Embryonic facial prominence (tissue), 1 donor: ENCODE measurements around the gene SDK1.

Source experiments
- DNase-seq: peaks from one replicate; pipeline ENCODE4 v3.0.0-alpha.2; 2016; ENCODE audit errors: extremely low spot score

The SDK1 gene

GRCh38 chr7:3300651-3301448 is at the start of gene SDK1:
SDK1 (plus strand) TSS chr7:3301252; CDS start chr7:3301587, 335 bp downstream.
- peak; percentile 79 for DNase-seq

GRCh38 chr7:3254718-3255117 is 46.3 kb upstream of the SDK1 start:
- no peak for DNase-seq

GRCh38 chr7:3259711-3260400 is 41.2 kb upstream of the SDK1 start:
- no peak for DNase-seq

DNA sequence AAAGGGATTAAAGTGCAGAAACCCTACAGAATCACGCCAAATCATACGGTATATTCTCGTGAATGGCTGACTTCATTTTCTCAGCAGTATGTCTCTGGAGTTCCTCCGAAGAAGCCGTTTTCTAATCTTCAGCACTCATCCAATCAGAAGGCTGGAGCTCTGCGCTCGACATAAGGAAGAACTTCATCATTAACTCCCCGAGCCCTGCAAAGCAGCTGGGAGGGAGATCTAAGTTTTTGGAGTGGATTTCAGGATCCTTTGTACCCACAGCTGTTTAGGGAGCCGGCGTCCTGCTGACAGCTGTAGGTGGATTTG is 40.7 kb upstream of the SDK1 start:
- DNase-seq, result no peak

DNA sequence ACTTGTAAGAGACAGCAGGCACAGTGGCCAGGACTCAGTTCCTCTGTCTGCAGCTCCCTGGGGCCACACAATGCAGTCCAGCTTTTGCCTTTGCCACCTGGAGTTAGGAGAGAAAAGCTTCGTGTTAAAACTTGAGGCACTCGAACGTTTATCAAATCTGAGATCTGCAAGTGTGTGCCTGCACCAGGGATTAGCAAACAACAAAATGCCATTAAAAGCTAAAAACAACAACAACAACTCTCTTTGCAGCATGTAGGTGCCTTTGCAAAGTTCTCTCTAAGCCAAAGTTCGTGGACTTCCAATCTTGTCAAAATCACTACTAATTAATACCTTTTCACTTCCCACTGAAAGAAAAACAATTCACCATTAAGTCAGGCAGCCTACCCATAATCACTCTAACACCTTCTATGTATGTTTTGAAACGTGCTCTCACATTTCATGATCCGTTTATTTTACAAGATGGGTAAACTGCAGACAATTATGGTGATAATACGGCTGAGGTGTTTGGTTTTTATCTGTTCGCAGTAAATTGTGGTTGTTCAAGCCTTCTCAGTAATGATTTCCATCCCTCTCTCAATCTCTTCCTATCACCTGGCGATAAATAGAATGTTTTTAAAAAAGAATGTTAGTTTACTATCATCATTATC is 36.2 kb upstream of the SDK1 start:
- no peak for DNase-seq

DNA sequence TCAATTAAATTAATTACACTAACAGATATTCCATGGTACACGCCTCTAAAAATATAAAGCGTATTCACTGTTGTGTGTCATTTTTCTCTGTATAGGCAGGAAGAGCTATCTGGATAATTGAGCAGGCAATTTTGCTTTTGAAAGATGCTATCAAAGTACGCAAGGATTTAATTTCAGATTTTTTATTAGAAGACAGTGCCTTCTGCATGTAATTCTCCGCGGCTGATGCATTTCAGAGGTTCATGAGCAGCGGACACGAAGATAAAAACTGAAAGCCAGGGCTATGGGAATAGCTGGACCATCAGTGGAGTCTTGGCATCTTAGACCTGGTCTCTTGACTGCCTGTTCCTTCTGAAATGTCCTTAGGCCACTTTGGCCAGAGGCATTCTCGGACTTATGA is 35.7 kb upstream of the SDK1 start:
- no peak for DNase-seq

- no peak for DNase-seq
These were observed 34.8 kb upstream of the SDK1 start for GRCh38 chr7:3266240-3266639.

DNA sequence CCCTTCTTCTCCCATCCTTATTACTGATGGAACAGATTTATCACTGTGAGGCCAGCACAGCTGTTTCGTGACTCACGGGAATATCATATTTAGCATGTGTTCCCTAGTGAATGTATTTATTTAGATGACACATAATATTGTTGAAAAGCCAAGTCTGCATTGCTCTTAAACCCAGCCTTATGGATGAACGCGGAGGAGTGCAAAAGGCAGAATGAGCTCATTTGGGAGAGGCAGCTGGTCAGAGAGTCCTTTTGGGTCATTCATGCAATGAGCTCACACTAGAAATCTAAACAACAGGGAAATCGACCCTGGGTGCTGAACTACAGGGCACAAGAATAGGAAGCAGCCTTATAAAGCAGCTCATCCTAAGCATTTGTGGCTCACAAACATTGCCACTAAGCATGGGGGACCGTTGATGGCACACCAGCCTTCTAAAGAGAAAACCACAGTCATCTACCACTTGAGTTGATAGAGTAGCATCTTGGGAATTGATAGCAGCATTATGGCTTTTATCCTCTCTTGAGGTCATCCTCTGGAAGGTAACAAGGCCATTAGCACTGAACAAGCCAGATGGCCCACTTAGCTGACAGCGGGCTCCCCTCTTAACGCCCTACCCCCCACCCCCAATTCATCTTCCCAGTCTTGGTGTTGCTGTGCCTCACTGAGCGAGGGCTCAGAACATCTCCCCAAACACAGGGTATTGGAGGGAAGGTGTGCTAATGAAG is 32.9 kb upstream of the SDK1 start:
- no peak for DNase-seq

DNA sequence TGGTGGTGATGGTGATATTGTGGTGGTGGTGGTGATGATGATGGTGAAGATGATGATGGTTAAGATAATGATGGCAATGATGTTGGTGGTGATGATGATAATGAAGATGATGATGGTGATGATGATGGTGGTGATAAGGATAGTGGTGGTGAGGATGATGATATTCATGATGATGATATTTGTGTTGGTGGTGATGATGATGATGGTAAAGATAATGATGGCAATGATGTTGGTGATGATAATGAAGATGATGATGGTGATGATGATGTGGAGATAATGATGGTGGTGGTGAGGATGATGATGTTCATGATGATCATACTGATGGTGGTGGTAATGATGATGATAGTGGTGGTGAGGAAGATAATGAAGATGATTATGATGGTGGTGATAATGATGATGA is 30.7 kb upstream of the SDK1 start:
- DNase-seq, result no peak

- DNase-seq, result no peak
These were observed 29.8 kb upstream of the SDK1 start for GRCh38 chr7:3271298-3271697.

GRCh38 chr7:3272691-3273141 is 28.3 kb upstream of the SDK1 start:
- DNase-seq, result no peak

GRCh38 chr7:3274131-3274530 is 26.9 kb upstream of the SDK1 start:
- DNase-seq, result no peak

GRCh38 chr7:3277604-3278572 is 23.2 kb upstream of the SDK1 start:
- DNase-seq, result no peak

- DNase-seq, result no peak
These were observed 21.8 kb upstream of the SDK1 start for GRCh38 chr7:3279147-3279818.

- DNase-seq, result no peak
These were observed 20.6 kb upstream of the SDK1 start for GRCh38 chr7:3280445-3280844.

DNA sequence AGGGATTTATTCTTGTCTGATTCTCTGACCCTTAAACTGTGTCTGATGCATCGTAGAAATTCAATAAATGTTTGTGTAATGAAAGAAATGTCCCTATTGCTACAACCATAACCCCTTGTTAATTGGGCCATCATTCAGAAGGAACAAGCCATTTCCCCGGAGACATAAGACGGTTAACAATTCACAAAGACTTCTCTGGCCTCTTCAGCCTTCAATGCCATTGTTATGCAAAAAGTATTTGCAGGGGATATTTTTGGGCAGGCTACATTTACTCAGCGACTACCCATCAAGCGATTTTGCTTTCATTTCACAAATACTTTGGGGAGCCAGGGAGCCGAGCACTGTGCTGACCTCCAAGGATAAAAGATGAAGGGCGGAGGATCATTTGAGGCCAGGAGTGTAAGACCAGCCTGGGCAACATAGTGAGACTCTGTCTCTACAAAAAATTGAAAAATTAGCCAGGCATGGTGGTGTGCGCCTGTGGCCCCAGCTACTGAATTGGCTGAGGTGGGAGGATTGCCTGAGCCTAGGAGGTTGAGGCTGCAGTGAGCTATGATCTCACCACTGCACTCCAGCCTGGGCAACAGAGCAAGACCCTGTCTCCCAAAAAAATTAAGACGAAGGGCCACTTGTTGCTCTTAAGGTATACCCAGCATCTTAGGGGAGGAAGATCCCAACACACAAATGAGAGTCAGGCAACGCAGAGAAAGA is 20.0 kb upstream of the SDK1 start:
- DNase-seq, result no peak

- no peak for DNase-seq
These were observed 18.6 kb upstream of the SDK1 start for GRCh38 chr7:3282457-3282856.

GRCh38 chr7:3283130-3283704 is 17.8 kb upstream of the SDK1 start:
- DNase-seq, result no peak

DNA sequence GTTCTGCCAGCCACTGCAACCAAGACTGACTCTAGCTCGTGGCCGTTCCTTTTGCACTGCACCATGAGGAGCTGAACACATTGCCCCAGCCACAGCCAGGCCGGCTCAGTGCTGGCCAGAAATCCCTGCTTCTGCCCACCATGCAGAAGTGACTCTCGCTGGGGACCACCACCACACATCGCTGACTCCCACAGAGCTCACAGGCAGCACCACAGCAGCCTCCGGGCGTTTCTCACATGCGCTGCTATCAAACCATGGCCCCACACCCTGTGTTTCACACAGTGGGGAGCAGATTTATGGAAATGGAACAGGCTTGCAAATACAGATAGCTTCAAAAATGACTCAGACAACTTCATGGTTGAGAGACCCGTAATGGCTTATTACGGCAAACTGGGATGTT is 15.4 kb upstream of the SDK1 start:
- DNase-seq, result no peak

DNA sequence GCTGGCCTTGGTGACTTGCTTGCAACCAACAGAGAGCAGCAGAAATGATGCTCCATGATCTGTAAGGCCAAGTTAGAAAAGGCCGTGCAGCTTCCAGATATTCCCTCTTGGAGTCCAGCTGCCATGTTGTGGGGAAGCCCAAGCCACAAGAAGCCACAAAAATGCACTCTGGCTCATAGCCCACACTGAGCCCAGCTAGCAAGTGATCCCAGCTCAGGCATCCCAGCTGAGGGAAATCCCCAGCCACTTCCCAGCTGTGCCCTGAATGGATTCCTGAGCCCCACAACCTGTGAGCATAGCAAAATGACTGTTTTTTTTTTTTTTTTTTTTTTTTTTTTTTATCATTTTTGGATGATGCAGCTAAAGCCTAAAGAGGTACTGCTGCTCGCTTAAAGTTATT is 11.1 kb upstream of the SDK1 start:
- DNase-seq, result no peak
